Testis (tissue), 2 donors: ENCODE data around the gene ST8SIA6.

Source experiments
- CTCF ChIP-seq, 3 experiments: fragments of 450-650 bp in 2 of 3; fragments of 200-600 bp in 1 of 3; sonication (generic) in 1 of 3; IDR thresholded peaks; one replicate each; pipeline ENCODE4 v1.5.1; 2016 to 2019; ENCODE audit warnings: antibody characterized with exemption in 3 of 3, mild to moderate bottlenecking in 2 of 3, moderate library complexity in 1 of 3
- POLR2A ChIP-seq: fragments of 450-650 bp; IDR thresholded peaks from one replicate; pipeline ENCODE4 v1.6.1; 2017; ENCODE audit warnings: antibody characterized with exemption, mild to moderate bottlenecking, moderate library complexity

- TF ChIP-seq POLR2A: no peak
- TF ChIP-seq CTCF (IDR thresholded peaks at IDR 0.05): no peak
These were observed 162.0 kb downstream of the ST8SIA6 start for GRCh38 chr10:17292375-17292774.
